ENCODE measurements around the gene ZNF587B. TPM values are rescaled to one million over a fixed set of nuclear protein-coding genes. Genes with fewer than 3 reads are reported as not detected.
"Not testable (repeated sequence)": the region's sequence is repeated elsewhere in the genome, so short reads cannot be mapped to it uniquely, and the experiment has no call there.

ZNF587B gene
- total RNA-seq, 4 donors from 2014 or later = 21.8 to 35.8 (median 23.9) TPM

DNA sequence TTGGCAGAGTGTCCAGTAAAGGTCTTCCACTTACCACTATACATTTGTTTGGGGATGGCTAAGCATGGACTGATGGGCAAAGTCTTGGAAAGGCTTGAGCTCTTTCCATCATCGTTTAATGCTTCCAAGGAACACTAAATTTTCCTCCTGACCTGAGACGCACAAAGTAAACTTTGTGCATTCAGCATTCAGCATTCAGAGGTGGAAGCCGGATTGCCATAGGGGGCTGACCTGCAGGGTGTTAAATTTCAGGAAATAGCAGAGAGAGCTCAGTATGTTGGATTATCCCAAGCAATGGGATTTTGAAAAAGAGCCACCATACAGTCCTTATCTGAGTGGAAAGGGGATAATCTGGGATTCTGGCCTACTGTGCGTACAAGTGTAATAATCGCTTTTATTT is 29.4 kb upstream of the ZNF587B start:
- Histone ChIP-seq H3K9me3 (no peaks in the 10 kb centered on the region), H3K36me3 (no peaks in the 10 kb centered on the region), H3K27me3 (no peaks in the 10 kb centered on the region), H3K27ac (no peak overlapping the region), H3K4me3 (replicated peaks in 1 of 3) (no peak overlapping the region), H3K4me1 (peaks cover 8 to 12% of the 10 kb centered on the region in 2 donors)
- intact Hi-C loops (cut with DNase I) = no loop called here
- TF ChIP-seq, protein P1, sequence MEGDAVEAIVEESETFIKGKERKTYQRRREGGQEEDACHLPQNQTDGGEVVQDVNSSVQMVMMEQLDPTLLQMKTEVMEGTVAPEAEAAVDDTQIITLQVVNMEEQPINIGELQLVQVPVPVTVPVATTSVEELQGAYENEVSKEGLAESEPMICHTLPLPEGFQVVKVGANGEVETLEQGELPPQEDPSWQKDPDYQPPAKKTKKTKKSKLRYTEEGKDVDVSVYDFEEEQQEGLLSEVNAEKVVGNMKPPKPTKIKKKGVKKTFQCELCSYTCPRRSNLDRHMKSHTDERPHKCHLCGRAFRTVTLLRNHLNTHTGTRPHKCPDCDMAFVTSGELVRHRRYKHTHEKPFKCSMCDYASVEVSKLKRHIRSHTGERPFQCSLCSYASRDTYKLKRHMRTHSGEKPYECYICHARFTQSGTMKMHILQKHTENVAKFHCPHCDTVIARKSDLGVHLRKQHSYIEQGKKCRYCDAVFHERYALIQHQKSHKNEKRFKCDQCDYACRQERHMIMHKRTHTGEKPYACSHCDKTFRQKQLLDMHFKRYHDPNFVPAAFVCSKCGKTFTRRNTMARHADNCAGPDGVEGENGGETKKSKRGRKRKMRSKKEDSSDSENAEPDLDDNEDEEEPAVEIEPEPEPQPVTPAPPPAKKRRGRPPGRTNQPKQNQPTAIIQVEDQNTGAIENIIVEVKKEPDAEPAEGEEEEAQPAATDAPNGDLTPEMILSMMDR (IDR thresholded peaks at IDR 0.05) = no peak
- no peak for TF ChIP-seq POLR2A (IDR thresholded peaks at IDR 0.05)
- DNase-seq = no peak
- 75 to 81% methylated on average over 5 of the region's 5 CpGs for WGBS, 2 donors

DNA sequence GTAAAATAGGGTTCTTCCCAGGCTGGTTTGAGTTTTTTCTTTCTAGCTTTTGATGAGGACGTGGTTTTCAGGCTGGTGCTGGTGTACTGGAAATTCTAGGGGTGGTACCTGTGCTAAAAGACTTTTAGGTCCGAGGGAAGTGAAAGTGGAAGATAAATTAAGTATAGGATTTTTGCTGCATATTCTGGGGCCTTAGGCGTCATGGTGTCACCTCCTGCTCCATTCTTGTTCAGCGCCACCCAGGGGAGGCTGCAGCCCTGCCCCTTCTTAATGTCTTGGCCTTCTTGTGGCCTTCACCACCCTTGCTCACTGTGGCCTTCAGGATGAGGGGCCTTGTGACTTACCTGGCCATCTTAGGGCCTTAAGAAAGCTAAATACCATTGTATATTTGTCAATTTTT is 27.8 kb upstream of the ZNF587B start:
- Histone ChIP-seq H3K4me3 (replicated peaks in 1 of 3) (no peak overlapping the region), H3K36me3 (no peaks in the 10 kb centered on the region), H3K27ac (no peak overlapping the region), H3K27me3 (no peaks in the 10 kb centered on the region), H3K4me1 (peaks cover 7 to 8% of the 10 kb centered on the region in 2 donors), H3K9me3 (no peaks in the 10 kb centered on the region)
- no peak for TF ChIP-seq POLR2A (IDR thresholded peaks at IDR 0.05)
- TF ChIP-seq, protein P1 (IDR thresholded peaks at IDR 0.05) = no peak
- intact Hi-C loops (cut with DNase I) = no loop called here
- WGBS, 2 donors = 97% methylated on average over 4 of the region's 4 CpGs
- no peak for DNase-seq

DNA sequence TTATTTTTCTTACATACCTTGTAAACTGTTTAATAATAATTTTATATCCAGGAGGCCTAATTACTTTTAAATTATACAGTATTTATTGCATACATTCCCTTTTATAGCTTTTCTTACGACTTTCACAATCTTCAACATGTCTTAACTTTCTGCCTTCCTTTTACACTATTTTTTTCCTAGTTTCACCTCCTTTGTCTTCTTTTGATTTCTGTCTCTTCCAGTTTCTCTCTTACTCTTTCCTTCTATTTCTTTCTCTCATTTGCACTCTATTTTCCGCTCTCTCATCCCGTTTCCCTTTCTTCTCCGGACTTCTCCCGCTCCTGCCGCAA is 26.9 kb upstream of the ZNF587B start:
- Histone ChIP-seq H3K4me3 (replicated peaks in 1 of 3) (peak overlapping the region in 2 of 3 donors; percentile 11 to 39), H3K36me3 (peaks cover 0 to 3% of the 10 kb centered on the region in 2 donors), H3K9me3 (no peaks in the 10 kb centered on the region), H3K4me1 (peaks cover 7 to 8% of the 10 kb centered on the region in 2 donors), H3K27me3 (no peaks in the 10 kb centered on the region), H3K27ac (peak overlapping the region in 2 of 3 donors; percentile 32 to 68)
- DNase-seq = no peak
- WGBS, 2 donors = 22 to 31% methylated on average over 6 of the region's 6 CpGs
- intact Hi-C loops (cut with DNase I) = no loop called here
- TF ChIP-seq POLR2A (IDR thresholded peaks at IDR 0.05) = no peak
- TF ChIP-seq, protein P1 (IDR thresholded peaks at IDR 0.05) = no peak

DNA sequence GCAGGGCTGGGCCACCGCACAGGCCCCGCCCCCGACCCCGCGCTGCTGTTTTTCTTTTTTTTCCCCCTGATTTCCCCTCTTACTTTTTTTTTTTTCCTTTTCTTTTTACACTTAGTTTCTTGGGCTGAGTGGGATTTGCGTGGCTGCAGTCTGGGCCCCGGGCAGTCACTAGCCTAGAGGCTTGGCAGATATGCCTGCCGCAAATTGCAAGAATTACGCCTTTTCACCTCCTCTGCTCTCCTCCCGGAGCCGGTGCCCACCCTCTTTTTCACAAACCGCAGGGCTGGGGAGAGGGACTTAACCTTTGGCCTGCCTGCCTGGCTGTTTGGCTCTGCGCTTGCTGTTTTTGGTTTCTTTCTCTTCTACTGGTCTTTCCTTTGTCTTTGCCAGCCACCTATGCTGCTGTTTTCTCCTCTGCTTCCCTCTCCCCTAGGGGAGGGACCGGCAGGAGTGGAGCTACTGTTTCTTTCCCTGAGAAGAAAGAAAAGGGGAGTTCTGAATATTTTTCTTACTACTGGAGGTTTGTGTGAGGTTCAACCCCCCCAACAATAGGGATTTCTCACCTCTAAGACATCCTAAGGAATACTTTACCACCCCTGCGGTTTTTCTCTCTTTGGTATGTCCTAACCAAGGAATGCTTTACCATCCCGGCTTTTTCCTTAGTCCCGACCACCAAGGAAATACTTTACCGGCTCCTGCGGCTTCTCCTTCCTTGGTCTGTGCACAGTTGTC is 26.3 kb upstream of the ZNF587B start:
- Histone ChIP-seq H3K27me3 (no peaks in the 10 kb centered on the region), H3K27ac (peak overlapping the region in 2 of 3 donors; percentile 32 to 68), H3K9me3 (no peaks in the 10 kb centered on the region), H3K4me3 (replicated peaks in 1 of 3) (peak overlapping the region in 2 of 3 donors; percentile 11 to 39), H3K36me3 (peaks cover 3 to 6% of the 10 kb centered on the region in 2 donors), H3K4me1 (peaks cover 7 to 8% of the 10 kb centered on the region in 2 donors)
- intact Hi-C loops (cut with DNase I) = no loop called here
- WGBS, 2 donors = 8 to 14% methylated on average over 19 of the region's 19 CpGs
- TF ChIP-seq POLR2A (IDR thresholded peaks at IDR 0.05) = no peak
- TF ChIP-seq, protein P1 (IDR thresholded peaks at IDR 0.05) = no peak
- DNase-seq = peak; percentile 6 to 35

DNA sequence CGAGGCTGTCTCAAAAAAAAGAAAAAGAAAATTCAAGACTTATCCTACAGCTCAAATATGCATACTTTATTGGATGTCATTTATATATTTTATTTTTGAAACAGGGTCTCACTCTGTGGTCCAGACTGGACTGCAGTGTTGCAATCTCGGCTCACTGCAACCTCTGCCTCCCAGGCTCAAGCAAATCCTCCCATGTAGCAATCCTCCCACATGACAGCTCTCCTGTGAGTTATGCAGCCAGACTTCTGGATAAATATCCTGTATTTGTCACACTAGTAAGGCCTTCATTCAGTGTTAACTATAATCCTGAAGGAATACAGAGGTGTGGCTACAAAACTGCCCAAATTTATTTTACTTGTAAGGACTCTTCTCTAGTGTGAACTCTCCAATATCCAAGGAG is 22.6 kb upstream of the ZNF587B start:
- intact Hi-C loops (cut with DNase I) = no loop called here
- Histone ChIP-seq H3K27ac (no peak overlapping the region), H3K4me1 (peaks cover 9% of the 10 kb centered on the region in 2 donors), H3K9me3 (no peaks in the 10 kb centered on the region), H3K36me3 (peaks cover 3 to 6% of the 10 kb centered on the region in 2 donors), H3K27me3 (no peaks in the 10 kb centered on the region), H3K4me3 (replicated peaks in 1 of 3) (no peak overlapping the region)
- no peak for TF ChIP-seq POLR2A (IDR thresholded peaks at IDR 0.05)
- TF ChIP-seq, protein P1 (IDR thresholded peaks at IDR 0.05) = no peak
- no peak for DNase-seq
- 95 to 98% methylated on average over 2 of the region's 2 CpGs for WGBS, 2 donors

DNA sequence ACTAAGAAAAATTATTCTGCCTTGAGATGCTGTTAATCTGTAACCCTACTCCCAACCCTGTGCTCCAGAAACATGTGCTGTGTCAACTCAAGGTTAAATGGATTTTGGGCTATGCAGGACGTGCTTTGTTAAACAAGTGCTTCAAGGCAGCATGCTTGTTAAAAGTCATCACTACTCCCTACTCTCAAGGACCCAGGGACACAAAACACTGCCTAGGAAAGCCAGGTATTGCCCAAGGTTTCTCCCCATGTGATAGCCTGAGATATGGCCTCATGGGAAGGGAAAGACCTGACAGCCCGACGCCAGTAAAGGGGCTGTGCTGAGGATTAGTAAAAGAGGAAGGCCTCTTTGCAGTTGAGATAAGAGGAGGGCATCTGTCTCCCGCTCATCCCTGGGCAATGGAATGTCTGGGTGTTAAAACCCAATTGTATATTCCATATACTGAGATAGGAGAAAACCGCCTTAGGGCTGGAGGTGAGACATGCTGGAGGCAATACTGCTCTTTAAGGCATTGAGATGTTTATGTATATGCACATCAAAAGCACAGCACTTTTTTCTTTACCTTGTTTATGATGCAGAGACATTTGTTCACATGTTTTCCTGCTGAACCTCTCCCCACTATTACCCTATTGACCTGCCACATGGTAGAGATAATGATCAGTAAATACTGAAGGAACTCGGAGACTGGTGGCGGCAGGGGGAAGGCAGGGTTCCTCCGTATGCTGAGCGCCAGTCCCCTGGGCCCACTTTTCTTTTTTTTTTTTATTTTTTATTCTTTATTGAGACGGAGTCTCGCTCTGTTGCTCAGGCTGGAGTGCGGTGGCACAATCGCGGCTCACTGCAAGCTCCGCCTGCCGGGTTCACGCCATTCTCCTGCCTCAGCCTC is 19.4 kb upstream of the ZNF587B start:
- intact Hi-C loops (cut with DNase I) = loop anchor here (10.0 kb wide), 1 partner anchor 46 kb away; the partner anchor contains the start of gene ZNF586
- 81 to 85% methylated on average over 17 of the region's 17 CpGs for WGBS, 2 donors
- H3K4me3 ChIP-seq (replicated peaks in 1 of 3); H3K9me3 ChIP-seq; H3K27me3 ChIP-seq; H3K27ac ChIP-seq; DNase-seq; H3K36me3 ChIP-seq: not testable (repeated sequence)
- peaks cover 13 to 15% of the 10 kb centered on the region in 2 donors for H3K4me1 ChIP-seq

All from thyroid gland (tissue), 4 donors.